Esophagus squamous epithelium (tissue), 4 donors: ENCODE results near the gene RNF217.

Experiments used
- CTCF ChIP-seq, 6 experiments: fragments of 450-650 bp in 4 of 6; fragments of 200-600 bp in 2 of 6; sonication (generic) in 2 of 6; IDR thresholded peaks; one replicate each; pipeline ENCODE4 v1.5.1; 2016 to 2019; ENCODE audit warnings: antibody characterized with exemption in 6 of 6, mild to moderate bottlenecking in 4 of 6, moderate library complexity in 4 of 6
- POLR2A ChIP-seq, 4 donors: fragments of 450-650 bp; IDR thresholded peaks; one replicate each; pipeline ENCODE4 v1.6.1; 2017; ENCODE audit warnings: antibody characterized with exemption in 4 of 4, mild to moderate bottlenecking in 4 of 4, moderate library complexity in 3 of 4

GRCh38 chr6:125073071-125073470 lies 110.8 kb downstream of the RNF217 start:
- TF ChIP-seq POLR2A (IDR thresholded peaks at IDR 0.05) (no peak), CTCF (IDR thresholded peaks at IDR 0.05) (no peak)
